ENCODE data around the gene L1TD1. TPM values are rescaled to one million over a fixed set of nuclear protein-coding genes. Genes with fewer than 3 reads are reported as not detected.

The L1TD1 gene
- total and polyA plus RNA-seq, 2 experiments from 2014 or later: 283 to 628 TPM

- H3K4me1 Mint-ChIP-seq: peaks cover 49% of the 10 kb centered on the region
- H3K27me3 ChIP-seq (ENCODE audit: insufficient read depth): no peaks in the 10 kb centered on the region
- peaks cover 83% of the 10 kb centered on the region for H3F3A ChIP-seq (replicated peaks; ENCODE audit: low read depth)
- peaks cover 64% of the 10 kb centered on the region for H3K27me3 Mint-ChIP-seq (ENCODE audit: insufficient read depth, low read depth, poor library complexity)
- TF ChIP-seq STAT1 (IDR thresholded peaks at IDR 0.05; ENCODE audit: unreplicated experiment) (no peak), POLR2AphosphoS5 (IDR thresholded peaks at IDR 0.05; ENCODE audit: low read depth) (peak; percentile 55; the same call in 1 of the 2 replicates)
- H3K9me3 Mint-ChIP-seq: peaks cover 44% of the 10 kb centered on the region
- no peaks in the 10 kb centered on the region for H3K9me2 ChIP-seq (ENCODE audit: insufficient read depth)
- ATAC-seq (no peak), DNase-seq (ENCODE audit: low spot score) (no peak)
- peaks cover 70% of the 10 kb centered on the region for H4K20me1 ChIP-seq (replicated peaks; ENCODE audit: insufficient read depth)
- peaks cover 41% of the 10 kb centered on the region for H3K4me1 ChIP-seq (ENCODE audit: insufficient read depth)
- peak overlapping the region; percentile 48 for H3K27ac ChIP-seq (ENCODE audit: low read depth)
- no peak overlapping the region for H3K4me3 ChIP-seq
- no peak overlapping the region for H3K4me2 ChIP-seq
- H2AFZ ChIP-seq: no peak overlapping the region
- H3K36me3 ChIP-seq (ENCODE audit: insufficient read depth): peaks cover 82% of the 10 kb centered on the region
- H3K4me3 Mint-ChIP-seq: no peak overlapping the region
- 0 out of 2 replicates have a peak overlapping the region, but pooled peaks have one; percentile 31 for H3K27ac Mint-ChIP-seq
- peaks cover 65% of the 10 kb centered on the region for H3K79me2 ChIP-seq (replicated peaks; ENCODE audit: insufficient read depth)
- H3K36me3 Mint-ChIP-seq (ENCODE audit: low read depth): peaks cover 98% of the 10 kb centered on the region
These were observed 13.4 kb downstream of the L1TD1 start for GRCh38 chr1:62208087-62208486.

- no peak overlapping the region for H3K4me3 Mint-ChIP-seq
- peaks cover 73% of the 10 kb centered on the region for H3K36me3 ChIP-seq (ENCODE audit: insufficient read depth)
- TF ChIP-seq CTCF (conservative IDR thresholded peaks at IDR 0.05; ENCODE audit: low read depth in 2 of 2) (no peak), STAT1 (IDR thresholded peaks at IDR 0.05; ENCODE audit: unreplicated experiment) (no peak), REST (IDR thresholded peaks at IDR 0.05; ENCODE audit: unreplicated experiment) (no peak), CREB1 (CRISPR knock-in tag; IDR thresholded peaks at IDR 0.05; ENCODE audit: low read depth) (no peak), ZNF462 (CRISPR knock-in tag; IDR thresholded peaks at IDR 0.05) (no peak), EZH2phosphoT487 (IDR thresholded peaks at IDR 0.05; ENCODE audit: unreplicated experiment) (no peak), EZH2 (IDR thresholded peaks at IDR 0.05; ENCODE audit: low read depth, unreplicated experiment) (no peak), ZNF331 (CRISPR knock-in tag; IDR thresholded peaks at IDR 0.05; ENCODE audit: low read depth) (no peak)
These were observed 14.3 kb downstream of the L1TD1 start for GRCh38 chr1:62208970-62209369.

More at GRCh38 chr1:62208970-62209369, 14.3 kb downstream of the L1TD1 start:
- H3K4me1 ChIP-seq (ENCODE audit: insufficient read depth): peaks cover 33% of the 10 kb centered on the region
- ATAC-seq (no peak), DNase-seq (ENCODE audit: low spot score) (no peak)
- H3K9me2 ChIP-seq (ENCODE audit: insufficient read depth): no peaks in the 10 kb centered on the region
- Mint-ChIP-seq H3K27ac (no peak overlapping the region), H3K4me1 (peaks cover 44% of the 10 kb centered on the region), H3K9me3 (peaks cover 47% of the 10 kb centered on the region), H3K27me3 (ENCODE audit: insufficient read depth, low read depth, poor library complexity) (peaks cover 66% of the 10 kb centered on the region), H3K36me3 (ENCODE audit: low read depth) (peaks cover 98% of the 10 kb centered on the region)
- peaks cover 82% of the 10 kb centered on the region for H3F3A ChIP-seq (replicated peaks; ENCODE audit: low read depth)
- H3K79me2 ChIP-seq (replicated peaks; ENCODE audit: insufficient read depth): peaks cover 56% of the 10 kb centered on the region
- H4K20me1 ChIP-seq (replicated peaks; ENCODE audit: insufficient read depth): peaks cover 61% of the 10 kb centered on the region
- peak overlapping the region; percentile 48 for H3K27ac ChIP-seq (ENCODE audit: low read depth)
- no peaks in the 10 kb centered on the region for H3K27me3 ChIP-seq (ENCODE audit: insufficient read depth)
- H2AFZ ChIP-seq: no peak overlapping the region
- no peak overlapping the region for H3K4me2 ChIP-seq
- H3K4me3 ChIP-seq: no peak overlapping the region

Measured in GM23338 (cell line).